HFFc6 (cell line): ENCODE measurements around the gene LEKR1. TPM values are rescaled to one million over a fixed set of nuclear protein-coding genes. Genes with fewer than 3 reads are reported as not detected.

ENCODE experiments used
- DNase-seq: peaks from one replicate; pipeline ENCODE4 v3.0.0-alpha.2; 2018
- H3K27ac Mint-ChIP-seq: 2 replicates; pipeline ENCODE4 v1.8.0; 2020; ENCODE audit warnings: mild to moderate bottlenecking, mixed read lengths
- H3K27me3 Mint-ChIP-seq: 2 replicates; pipeline ENCODE4 v1.8.0; 2021; ENCODE audit warnings: mild to moderate bottlenecking, moderate library complexity, mixed read lengths; ENCODE audit not compliant: insufficient read depth
- H3K36me3 Mint-ChIP-seq: 2 replicates; pipeline ENCODE4 v1.8.0; 2021; ENCODE audit warnings: low read depth, mixed read lengths
- H3K4me1 Mint-ChIP-seq: 2 replicates; pipeline ENCODE4 v1.8.0; 2020; ENCODE audit warnings: low read depth, mixed read lengths
- H3K4me3 Mint-ChIP-seq: 2 replicates; pipeline ENCODE4 v1.8.0; 2020; ENCODE audit warnings: mild to moderate bottlenecking, moderate library complexity, mixed read lengths
- H3K9me3 Mint-ChIP-seq: 2 replicates; pipeline ENCODE4 v1.8.0; 2020; ENCODE audit warnings: mild to moderate bottlenecking, mixed read lengths
- CTCF ChIP-seq: fragments of 200-600 bp; sonication (generic); IDR thresholded peaks from 2 replicates; pipeline ENCODE4 v1.5.0; 2021; ENCODE audit warnings: antibody characterized with exemption, mild to moderate bottlenecking
- total RNA-seq, 6 experiments: library from RNA; stranded (reverse); fragmentation: NEBNext Ultra II Directional; extraction: Animal tissue kit (Norgen Biotek cat#: 25700); gene quantifications; 2 replicates in 1 of 6; 3 replicates in 5 of 6; pipeline ENCODE4 v1.2.3, GENCODE V29; 2021

LEKR1 gene
- total RNA-seq, 6 experiments from 2014 or later, result 0.40 to 1.0 (median 0.77) TPM

GRCh38 chr3:157051591-157051990, 225.4 kb downstream of the LEKR1 start:
- TF ChIP-seq CTCF, result no peak
- no peaks in the 10 kb centered on the region for H3K36me3 Mint-ChIP-seq

GRCh38 chr3:157056035-157056434, 229.9 kb downstream of the LEKR1 start:
- Mint-ChIP-seq H3K9me3 (no peaks in the 10 kb centered on the region), H3K4me3 (no peak overlapping the region), H3K27me3 (peaks cover 8% of the 10 kb centered on the region; the same call in 1 of the 2 replicates), H3K36me3 (no peaks in the 10 kb centered on the region), H3K27ac (no peak overlapping the region), H3K4me1 (no peaks in the 10 kb centered on the region)
- no peak for DNase-seq
- no peak for TF ChIP-seq CTCF

More at GRCh38 chr3:157051591-157051990, 225.4 kb downstream of the LEKR1 start:
- DNase-seq, result no peak
- Mint-ChIP-seq H3K27me3 (peaks cover 3% of the 10 kb centered on the region; the same call in 1 of the 2 replicates), H3K4me1 (no peaks in the 10 kb centered on the region), H3K4me3 (no peak overlapping the region), H3K27ac (no peak overlapping the region), H3K9me3 (no peaks in the 10 kb centered on the region)

GRCh38 chr3:157058392-157059071, 232.4 kb downstream of the LEKR1 start:
- no peak overlapping the region for H3K27ac Mint-ChIP-seq
- no peaks in the 10 kb centered on the region for H3K9me3 Mint-ChIP-seq
- H3K4me1 Mint-ChIP-seq, result no peaks in the 10 kb centered on the region
- no peak for DNase-seq
- H3K27me3 Mint-ChIP-seq, result peaks cover 11% of the 10 kb centered on the region
- H3K4me3 Mint-ChIP-seq, result no peak overlapping the region
- H3K36me3 Mint-ChIP-seq, result no peaks in the 10 kb centered on the region
- no peak for TF ChIP-seq CTCF

GRCh38 chr3:157059181-157059580, 233.0 kb downstream of the LEKR1 start:
- DNase-seq, result no peak
- Mint-ChIP-seq H3K9me3 (no peaks in the 10 kb centered on the region), H3K27me3 (peaks cover 14% of the 10 kb centered on the region), H3K4me3 (no peak overlapping the region), H3K4me1 (no peaks in the 10 kb centered on the region), H3K36me3 (no peaks in the 10 kb centered on the region), H3K27ac (no peak overlapping the region)
- no peak for TF ChIP-seq CTCF

- H3K9me3 Mint-ChIP-seq, result no peaks in the 10 kb centered on the region
- H3K4me3 Mint-ChIP-seq, result no peak overlapping the region
- DNase-seq, result no peak
- H3K27ac Mint-ChIP-seq, result no peak overlapping the region
- no peaks in the 10 kb centered on the region for H3K36me3 Mint-ChIP-seq
- TF ChIP-seq CTCF, result no peak
- no peaks in the 10 kb centered on the region for H3K4me1 Mint-ChIP-seq
- peaks cover 19% of the 10 kb centered on the region for H3K27me3 Mint-ChIP-seq
Measured at GRCh38 chr3:157059661-157060060, 233.5 kb downstream of the LEKR1 start.
